Suprapubic skin (tissue), 4 donors: Measurements from ENCODE around the gene MYOM3.

Experiments
- CTCF ChIP-seq, 2 donors: fragments of 200-600 bp in 1 of 2; fragments of 450-650 bp in 1 of 2; sonication (generic) in 1 of 2; IDR thresholded peaks; one replicate each; pipeline ENCODE4 v1.5.1; 2016 to 2019; ENCODE audit warnings: antibody characterized with exemption in 2 of 2, mild to moderate bottlenecking in 1 of 2, moderate library complexity in 1 of 2
- EP300 ChIP-seq: sonication (generic); formaldehyde crosslinking; IDR thresholded peaks from one replicate; pipeline ENCODE4 v1.6.1; 2017; ENCODE audit warnings: antibody characterized with exemption
- POLR2A ChIP-seq, 2 donors: fragments of 450-650 bp; IDR thresholded peaks; one replicate each; pipeline ENCODE4 v1.6.1; 2017; ENCODE audit warnings: antibody characterized with exemption in 2 of 2, mild to moderate bottlenecking in 2 of 2, moderate library complexity in 2 of 2
- POLR2AphosphoS5 ChIP-seq, 3 donors: sonication (generic); formaldehyde crosslinking; IDR thresholded peaks; one replicate each; pipeline ENCODE4 v1.6.1; 2017; ENCODE audit warnings: antibody characterized with exemption in 3 of 3

- TF ChIP-seq CTCF (IDR thresholded peaks at IDR 0.05), result no peak
- TF ChIP-seq POLR2AphosphoS5 (IDR thresholded peaks at IDR 0.05), result no peak
- TF ChIP-seq POLR2A (IDR thresholded peaks at IDR 0.05), result no peak
- no peak for TF ChIP-seq EP300
These were observed 35.3 kb upstream of the MYOM3 start for GRCh38 chr1:24147194-24147593.
